GM12874 (cell line): ENCODE measurements around the gene RIPK3.

Source experiments
- CTCF ChIP-seq: IDR thresholded peaks from 2 replicates; pipeline ENCODE4 v1.5.1; 2011; ENCODE audit warnings: low read depth, mild to moderate bottlenecking, control low read depth, low read length, moderate library complexity; ENCODE audit not compliant: insufficient read depth

Gene RIPK3

GRCh38 chr14:24339284-24340151 lies at the start of gene RIPK3:
Gene RIPK3, minus strand, starts transcription at chr14:24339991. Its CDS starts 165 bp downstream, at chr14:24339826.
- TF ChIP-seq CTCF = no peak

- no peak for TF ChIP-seq CTCF
Observed at GRCh38 chr14:24389226-24389848, 49.5 kb upstream of the RIPK3 start.

- TF ChIP-seq CTCF = no peak
Observed at GRCh38 chr14:24388474-24389179, 48.8 kb upstream of the RIPK3 start.

GRCh38 chr14:24387009-24387345 lies 47.2 kb upstream of the RIPK3 start:
- TF ChIP-seq CTCF = no peak

- TF ChIP-seq CTCF = no peak
Observed at GRCh38 chr14:24385524-24385923, 45.7 kb upstream of the RIPK3 start.

- no peak for TF ChIP-seq CTCF
Observed at GRCh38 chr14:24384169-24384568, 44.4 kb upstream of the RIPK3 start.

GRCh38 chr14:24382064-24382371 lies 42.2 kb upstream of the RIPK3 start:
- TF ChIP-seq CTCF = no peak
